KOPT-K1 (cell line): ENCODE results near the gene ANO5.
"Not testable (repeated sequence)": the region's sequence is repeated elsewhere in the genome, so short reads cannot be mapped to it uniquely, and the experiment has no call there.

Experiments used
- H3K27ac ChIP-seq: fragments of 200-600 bp; sonication (generic); 2 replicates; pipeline ENCODE4 v1.5.1; 2016; ENCODE audit warnings: antibody characterized with exemption, mild to moderate bottlenecking, low read depth, low read length; ENCODE audit not compliant: poor library complexity, severe bottlenecking
- H3K36me3 ChIP-seq: fragments of 200-600 bp; sonication (generic); 2 replicates; pipeline ENCODE4 v1.5.1; 2017; ENCODE audit warnings: antibody characterized with exemption, mild to moderate bottlenecking, low read length, moderate library complexity; ENCODE audit not compliant: insufficient read depth
- H3K9me3 ChIP-seq: fragments of 200-600 bp; sonication (generic); 2 replicates; pipeline ENCODE4 v1.5.1; 2017; ENCODE audit warnings: antibody characterized with exemption, low read length, mild to moderate bottlenecking; ENCODE audit not compliant: insufficient read depth, poor library complexity, severe bottlenecking

Gene ANO5

DNA sequence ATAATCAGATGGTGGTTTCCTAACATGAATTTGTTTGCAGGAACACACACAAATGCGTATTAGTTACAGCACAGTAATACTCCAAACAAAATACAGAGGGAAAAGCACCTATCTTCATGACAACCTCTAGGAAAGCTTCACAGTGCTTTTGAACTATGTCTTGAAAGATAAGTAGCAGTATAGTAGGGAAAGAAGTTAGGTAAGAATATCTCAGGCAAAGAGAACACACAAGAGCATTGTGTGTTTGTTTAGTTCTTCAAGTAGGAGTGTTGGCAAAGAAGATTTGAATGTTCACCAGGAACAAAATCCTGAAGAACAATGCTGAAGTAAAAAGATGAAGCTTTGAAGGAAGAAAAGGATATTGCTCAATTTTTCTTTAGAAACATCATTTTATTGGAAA is 54.1 kb downstream of the ANO5 start:
- Histone ChIP-seq H3K9me3 (no peaks in the 10 kb centered on the region), H3K27ac (no peak overlapping the region), H3K36me3 (no peaks in the 10 kb centered on the region)

- H3K36me3 ChIP-seq: no peaks in the 10 kb centered on the region
- H3K27ac ChIP-seq: no peak overlapping the region
- no peaks in the 10 kb centered on the region for H3K9me3 ChIP-seq
Measured at GRCh38 chr11:22249871-22250270, 57.0 kb downstream of the ANO5 start.

DNA sequence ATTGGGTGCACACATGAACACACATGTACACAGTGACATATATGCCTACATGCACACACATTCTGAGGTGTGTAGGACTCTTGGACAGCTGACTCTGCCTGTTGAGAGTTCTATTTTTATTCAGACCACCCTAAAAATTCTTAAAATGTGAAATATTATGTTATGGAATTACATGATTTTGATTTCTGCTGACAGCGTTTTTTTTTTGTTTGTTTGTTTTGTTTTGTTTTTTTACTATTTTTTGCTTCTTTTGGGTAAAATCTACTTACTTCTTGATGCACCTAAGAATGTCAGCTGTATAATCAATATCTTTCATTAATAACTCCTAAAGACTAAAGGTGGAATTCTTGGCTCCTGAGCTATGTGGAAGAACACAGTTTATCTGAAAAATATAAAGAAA is 64.0 kb downstream of the ANO5 start:
- Histone ChIP-seq H3K9me3 (no peaks in the 10 kb centered on the region), H3K36me3 (no peaks in the 10 kb centered on the region), H3K27ac (no peak overlapping the region)

GRCh38 chr11:22263613-22264012 is 70.7 kb downstream of the ANO5 start:
- H3K9me3 ChIP-seq: no peaks in the 10 kb centered on the region
- no peaks in the 10 kb centered on the region for H3K36me3 ChIP-seq
- no peak overlapping the region for H3K27ac ChIP-seq

GRCh38 chr11:22268983-22269624 is 76.2 kb downstream of the ANO5 start:
- H3K27ac ChIP-seq, H3K36me3 ChIP-seq, H3K9me3 ChIP-seq: not testable (repeated sequence)

- no peak overlapping the region for H3K27ac ChIP-seq
- no peaks in the 10 kb centered on the region for H3K9me3 ChIP-seq
- no peaks in the 10 kb centered on the region for H3K36me3 ChIP-seq
Measured at GRCh38 chr11:22273781-22274180, 80.9 kb downstream of the ANO5 start.

GRCh38 chr11:22275600-22275999 is 82.7 kb downstream of the ANO5 start:
- H3K9me3 ChIP-seq: no peaks in the 10 kb centered on the region
- H3K27ac ChIP-seq: no peak overlapping the region

DNA sequence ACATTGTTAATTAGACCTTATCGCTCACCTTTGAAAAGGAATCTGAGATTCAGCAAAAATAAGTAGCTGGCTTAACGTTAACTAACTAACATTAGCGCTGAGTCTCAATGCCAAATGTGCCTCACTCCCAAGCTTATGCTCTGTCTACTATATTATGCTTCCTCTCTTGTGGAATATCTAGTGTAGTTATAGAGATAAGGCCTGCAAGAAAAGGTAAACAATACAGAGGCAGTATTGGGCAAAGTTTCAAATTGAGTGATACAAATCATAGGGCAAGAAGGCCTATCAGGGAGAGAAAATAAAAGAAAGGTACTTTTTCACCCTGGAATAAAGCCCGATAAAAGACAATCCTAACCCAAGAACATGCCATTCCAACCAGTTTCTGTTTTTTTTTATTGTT is 83.7 kb downstream of the ANO5 start:
- Histone ChIP-seq H3K9me3 (no peaks in the 10 kb centered on the region), H3K27ac (no peak overlapping the region), H3K36me3 (no peaks in the 10 kb centered on the region)

More at GRCh38 chr11:22275600-22275999, 82.7 kb downstream of the ANO5 start:
- H3K36me3 ChIP-seq: no peaks in the 10 kb centered on the region

DNA sequence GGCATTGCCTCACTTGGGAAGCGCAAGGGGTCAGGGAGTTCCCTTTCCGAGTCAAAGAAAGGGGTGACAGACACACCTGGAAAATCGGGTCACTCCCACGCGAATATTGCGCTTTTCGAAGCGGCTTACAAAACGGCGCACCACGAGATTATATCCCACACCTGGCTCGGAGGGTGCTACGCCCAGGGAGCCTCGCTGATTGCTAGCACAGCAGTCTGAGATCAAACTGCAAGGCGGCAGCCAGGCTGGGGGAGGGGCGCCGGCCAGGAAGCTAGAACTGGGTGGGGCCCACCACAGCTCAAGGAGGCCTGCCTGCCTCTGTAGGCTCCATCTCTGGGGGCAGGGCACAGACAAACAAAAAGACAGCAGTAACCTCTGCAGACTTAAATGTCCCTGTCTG is 92.1 kb downstream of the ANO5 start:
- H3K9me3 ChIP-seq, H3K36me3 ChIP-seq, H3K27ac ChIP-seq: not testable (repeated sequence)

DNA sequence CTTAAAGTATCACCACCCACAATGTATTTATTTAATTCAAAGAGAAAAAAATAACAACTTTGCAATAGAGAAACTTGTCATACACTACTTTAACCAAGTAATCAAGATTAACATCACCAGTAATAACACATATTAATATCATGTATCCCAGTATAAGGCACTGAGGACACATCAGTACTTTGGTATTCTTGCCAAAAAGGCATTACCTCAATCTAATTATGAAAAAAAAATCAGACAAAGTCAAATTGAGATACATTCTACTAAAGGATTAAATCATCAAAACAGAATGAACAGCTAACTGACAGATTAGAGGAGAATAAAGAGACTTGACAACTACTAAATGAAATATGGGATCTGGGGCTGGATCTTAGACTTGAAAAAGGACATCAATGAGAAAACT is 109.5 kb downstream of the ANO5 start:
- H3K27ac ChIP-seq: no peak overlapping the region

GRCh38 chr11:22304337-22304961 is 111.6 kb downstream of the ANO5 start:
- no peak overlapping the region for H3K27ac ChIP-seq
- no peaks in the 10 kb centered on the region for H3K36me3 ChIP-seq
- no peaks in the 10 kb centered on the region for H3K9me3 ChIP-seq

More for the DNA sequence above, 109.5 kb downstream of the ANO5 start:
- Histone ChIP-seq H3K36me3 (no peaks in the 10 kb centered on the region), H3K9me3 (no peaks in the 10 kb centered on the region)

- Histone ChIP-seq H3K36me3 (no peaks in the 10 kb centered on the region), H3K9me3 (no peaks in the 10 kb centered on the region), H3K27ac (no peak overlapping the region)
Measured at GRCh38 chr11:22317656-22318055, 124.8 kb downstream of the ANO5 start.

DNA sequence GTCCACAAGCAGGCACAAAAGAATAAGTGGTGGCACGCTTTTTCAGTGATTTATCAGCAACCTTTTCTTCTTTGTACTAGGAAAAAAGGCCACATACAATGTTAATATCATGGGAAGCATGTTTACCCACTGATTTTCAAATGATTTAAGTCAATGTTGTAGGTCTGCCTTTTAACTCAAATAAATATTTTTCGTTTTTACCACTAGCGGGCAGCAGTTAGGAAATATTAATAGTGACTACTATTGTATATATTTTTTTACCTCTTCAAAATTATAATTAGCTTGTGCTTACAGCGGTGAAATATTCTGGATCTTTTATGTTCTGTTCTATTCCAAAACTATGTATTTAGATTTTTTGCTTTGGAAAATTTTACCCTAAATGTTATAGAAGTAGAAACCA is 138.9 kb downstream of the ANO5 start:
- H3K27ac ChIP-seq: no peak overlapping the region
- H3K9me3 ChIP-seq: no peaks in the 10 kb centered on the region
- no peaks in the 10 kb centered on the region for H3K36me3 ChIP-seq
